Testis (tissue), 3 donors: ENCODE results near the gene HTN1. TPM values are rescaled to one million over a fixed set of nuclear protein-coding genes. Genes with fewer than 3 reads are reported as not detected.
"Not testable (repeated sequence)": the region's sequence is repeated elsewhere in the genome, so short reads cannot be mapped to it uniquely, and the experiment has no call there.

Source experiments
- DNase-seq: peaks from one replicate; pipeline ENCODE4 v3.0.0-alpha.2; 2019
- H3K27ac ChIP-seq, 2 donors: fragments of 200-600 bp; sonication (generic); one replicate each; pipeline ENCODE4 v1.5.1; 2019
- H3K27me3 ChIP-seq: fragments of 200-600 bp; sonication (generic); one replicate; pipeline ENCODE4 v1.5.1; 2019
- H3K36me3 ChIP-seq: fragments of 200-600 bp; sonication (generic); one replicate; pipeline ENCODE4 v1.5.1; 2017; ENCODE audit warnings: low read depth; ENCODE audit errors: missing control alignments
- H3K4me1 ChIP-seq: fragments of 200-600 bp; sonication (generic); one replicate; pipeline ENCODE4 v1.5.1; 2019
- H3K4me3 ChIP-seq, 2 donors: fragments of 200-600 bp; sonication (generic); one replicate each; pipeline ENCODE4 v1.5.1; 2017 to 2019
- H3K9me3 ChIP-seq: fragments of 200-600 bp; sonication (generic); one replicate; pipeline ENCODE4 v1.5.1; 2017
- CTCF ChIP-seq, 3 experiments: fragments of 450-650 bp in 2 of 3; fragments of 200-600 bp in 1 of 3; sonication (generic) in 1 of 3; IDR thresholded peaks; one replicate each; pipeline ENCODE4 v1.5.1; 2016 to 2019; ENCODE audit warnings: antibody characterized with exemption in 3 of 3, mild to moderate bottlenecking in 2 of 3, moderate library complexity in 1 of 3
- POLR2A ChIP-seq: fragments of 450-650 bp; IDR thresholded peaks from one replicate; pipeline ENCODE4 v1.6.1; 2017; ENCODE audit warnings: antibody characterized with exemption, mild to moderate bottlenecking, moderate library complexity
- WGBS, 2 donors: methylation state at CpG; one replicate each; pipeline ENCODE4 v1.1.5; 2018; 5-methylcytosine and 5-hydroxymethylcytosine counted together
- intact Hi-C: fragments of 100-400 bp; cut with DNase I; formaldehyde crosslinking; loops from one replicate; pipeline ENCODE4 v1.15.1; 2023; ENCODE audit warnings: low total_unique reads
- polyA plus RNA-seq: library from polyadenylated mRNA; stranded (reverse); fragments of 350-450 nt; fragmentation: Illumina TruSeq; extraction: RNeasy Lipid Tissue Mini Kit (QIAGEN cat#74804); gene quantifications from one replicate; pipeline ENCODE4 v1.2.3, GENCODE V29; 2014; ENCODE audit warnings: low read depth, low replicate concordance; ENCODE audit not compliant: insufficient read depth
- total RNA-seq, 2 donors: library from RNA; depleted of rRNA; stranded (reverse); fragments of >200 nt; gene quantifications; one replicate each; pipeline ENCODE4 v1.2.3, GENCODE V29; 2016

Gene HTN1
- total and polyA plus RNA-seq, 3 donors from 2014 or later = not detected

- H3K4me1 ChIP-seq = no peaks in the 10 kb centered on the region
- no peaks in the 10 kb centered on the region for H3K27me3 ChIP-seq
- no peak overlapping the region for H3K27ac ChIP-seq
- no peaks in the 10 kb centered on the region for H3K36me3 ChIP-seq
- no peaks in the 10 kb centered on the region for H3K9me3 ChIP-seq
- intact Hi-C loops = no loop called here
- TF ChIP-seq CTCF (IDR thresholded peaks at IDR 0.05) = no peak
- no peak for TF ChIP-seq POLR2A
- no peak for DNase-seq
- H3K4me3 ChIP-seq = no peak overlapping the region
- 81 to 87% methylated on average over 5 of the region's 5 CpGs for WGBS, 2 donors
Observed at GRCh38 chr4:70027011-70027410, 23.2 kb upstream of the HTN1 start.

GRCh38 chr4:70028159-70028558 lies 22.1 kb upstream of the HTN1 start, which contains the start of gene HTN3:
Gene HTN3 (plus strand): TSS chr4:70028459. CDS start chr4:70030741, 2,282 bp downstream.
- H3K36me3 ChIP-seq, H3K9me3 ChIP-seq, DNase-seq, H3K4me1 ChIP-seq, H3K27ac ChIP-seq, intact Hi-C loops, H3K27me3 ChIP-seq, H3K4me3 ChIP-seq: not testable (repeated sequence)
- 78 to 79% methylated on average over 7 of the region's 7 CpGs for WGBS, 2 donors

GRCh38 chr4:70037559-70037958 lies 12.7 kb upstream of the HTN1 start:
- WGBS, 2 donors = 72 to 83% methylated on average over 5 to 18 of the region's 18 CpGs
- intact Hi-C loops, H3K27ac ChIP-seq: not testable (repeated sequence)

GRCh38 chr4:70039928-70040327 lies 10.3 kb upstream of the HTN1 start:
- H3K9me3 ChIP-seq, H3K4me3 ChIP-seq, intact Hi-C loops, H3K27me3 ChIP-seq, DNase-seq, H3K36me3 ChIP-seq, H3K27ac ChIP-seq, H3K4me1 ChIP-seq: not testable (repeated sequence)

More at GRCh38 chr4:70037559-70037958, 12.7 kb upstream of the HTN1 start:
- H3K9me3 ChIP-seq, H3K36me3 ChIP-seq, H3K4me1 ChIP-seq, DNase-seq, H3K27me3 ChIP-seq: not testable (repeated sequence)
- peak overlapping the region; percentile 26 to 29 for H3K4me3 ChIP-seq

- Histone ChIP-seq H3K36me3 (no peaks in the 10 kb centered on the region), H3K27me3 (no peaks in the 10 kb centered on the region), H3K27ac (no peak overlapping the region), H3K4me3 (no peak overlapping the region), H3K4me1 (no peaks in the 10 kb centered on the region), H3K9me3 (no peaks in the 10 kb centered on the region)
- WGBS, 2 donors = 89% methylated on average over 6 to 7 of the region's 7 CpGs
- TF ChIP-seq CTCF (IDR thresholded peaks at IDR 0.05) = no peak
- no peak for TF ChIP-seq POLR2A
- intact Hi-C loops = no loop called here
- DNase-seq = no peak
Observed at GRCh38 chr4:70041652-70042286, 8.5 kb upstream of the HTN1 start.

- WGBS, 2 donors = 58 to 86% methylated on average over 1 of the region's 1 CpG
- H3K36me3 ChIP-seq, H3K27me3 ChIP-seq, H3K27ac ChIP-seq, intact Hi-C loops, H3K9me3 ChIP-seq, H3K4me3 ChIP-seq, DNase-seq, H3K4me1 ChIP-seq: not testable (repeated sequence)
Observed at GRCh38 chr4:70056534-70056933, 6.3 kb downstream of the HTN1 start.

GRCh38 chr4:70057651-70058050 lies 7.4 kb downstream of the HTN1 start:
- Histone ChIP-seq H3K4me3 (no peak overlapping the region), H3K36me3 (no peaks in the 10 kb centered on the region), H3K9me3 (no peaks in the 10 kb centered on the region), H3K4me1 (no peaks in the 10 kb centered on the region), H3K27ac (no peak overlapping the region), H3K27me3 (no peaks in the 10 kb centered on the region)
- WGBS, 2 donors = 83 to 88% methylated on average over 1 of the region's 1 CpG
- no peak for DNase-seq
- intact Hi-C loops = no loop called here
- TF ChIP-seq CTCF (IDR thresholded peaks at IDR 0.05) (no peak), POLR2A (no peak)
